Glomerular visceral epithelial cell (primary cell): ENCODE data around the gene STXBP4.

Experiments
- DNase-seq: peaks from one replicate; pipeline ENCODE4 v3.0.0-alpha.2; 2016; ENCODE audit errors: extremely low spot score

STXBP4 gene

GRCh38 chr17:55219459-55219858, 250.9 kb downstream of the STXBP4 start:
- DNase-seq = no peak

- DNase-seq = no peak
Observed at GRCh38 chr17:55219934-55220333, 251.4 kb downstream of the STXBP4 start.
